PC-9 (cell line): ENCODE measurements around the gene ENO2. TPM values are rescaled to one million over a fixed set of nuclear protein-coding genes. Genes with fewer than 3 reads are reported as not detected.

Experiments used
- BruUV-seq: library from RNA; stranded (reverse); fragments of 400-500 nt; replicated peaks from 2 replicates; lab custom pipeline; 2021; lab: Mats Ljungman, UMichigan
- CTCF ChIA-PET: fragments of 300-600 bp; sonication (Branson Sonifier 250); formaldehyde crosslinking; loops from one replicate; lab custom pipeline; 2022; ENCODE audit warnings: antibody characterized with exemption; lab: Charles Lee
- POLR2A ChIA-PET: fragments of 300-600 bp; sonication (Branson Sonifier 250); formaldehyde crosslinking; loops from one replicate; lab custom pipeline; 2022; ENCODE audit warnings: antibody characterized with exemption; ENCODE audit not compliant: unreplicated experiment; lab: Charles Lee
- DNase-seq, 2 experiments: peaks; one replicate each; pipeline versions ENCODE4 v3.0.0 to v3.0.0-alpha.2; 2015 to 2022; ENCODE audit warnings: mixed read lengths in 1 of 2
- H2AFZ ChIP-seq: fragments of 200-600 bp; sonication (generic); 2 replicates; pipeline ENCODE4 v1.8.1; 2017; ENCODE audit warnings: antibody characterized with exemption
- H3F3A ChIP-seq: fragments of 200-600 bp; sonication (generic); 2 replicates; pipeline ENCODE4 v1.8.1; 2017; ENCODE audit warnings: antibody characterized with exemption, mild to moderate bottlenecking, low read depth; ENCODE audit not compliant: insufficient read depth
- H3K27ac ChIP-seq: fragments of 200-600 bp; sonication (generic); 2 replicates; pipeline ENCODE4 v1.6.1; 2016; ENCODE audit warnings: mixed run types
- H3K27me3 ChIP-seq: fragments of 200-600 bp; sonication (generic); 2 replicates; pipeline ENCODE4 v1.6.1; 2016; ENCODE audit warnings: low read depth, mixed run types; ENCODE audit not compliant: insufficient read depth
- H3K36me3 ChIP-seq: fragments of 200-600 bp; sonication (generic); 2 replicates; pipeline ENCODE4 v1.6.1; 2016; ENCODE audit warnings: low read depth, mixed run types
- H3K4me1 ChIP-seq: fragments of 200-600 bp; sonication (generic); replicated peaks from 2 replicates; pipeline ENCODE4 v1.6.1; 2016; ENCODE audit warnings: mixed run types; ENCODE audit not compliant: insufficient read depth
- H3K4me2 ChIP-seq: fragments of 200-600 bp; sonication (generic); 2 replicates; pipeline ENCODE4 v1.6.1; 2017; ENCODE audit warnings: mixed run types
- H3K4me3 ChIP-seq: fragments of 200-600 bp; sonication (generic); 2 replicates; pipeline ENCODE4 v1.6.1; 2016; ENCODE audit warnings: mixed run types
- H3K79me2 ChIP-seq: fragments of 200-600 bp; sonication (generic); 2 replicates; pipeline ENCODE4 v1.6.1; 2017; ENCODE audit warnings: low read depth, mixed run types
- H3K9me2 ChIP-seq: fragments of 200-600 bp; sonication (generic); 2 replicates; pipeline ENCODE4 v1.8.1; 2017; ENCODE audit warnings: mild to moderate bottlenecking; ENCODE audit not compliant: insufficient read depth
- H3K9me3 ChIP-seq: fragments of 200-600 bp; sonication (generic); 2 replicates; pipeline ENCODE4 v1.8.1; 2016; ENCODE audit warnings: low read depth; ENCODE audit not compliant: insufficient read depth
- H4K20me1 ChIP-seq: fragments of 200-600 bp; sonication (generic); 2 replicates; pipeline ENCODE4 v1.8.1; 2017; ENCODE audit not compliant: insufficient read depth
- CTCF ChIP-seq: fragments of 200-600 bp; sonication (generic); conservative IDR thresholded peaks from 2 replicates; pipeline ENCODE4 v1.6.1; 2017; ENCODE audit warnings: mixed run types, antibody characterized with exemption, mild to moderate bottlenecking, moderate library complexity
- EZH2 ChIP-seq: fragments of 200-600 bp; sonication (generic); IDR thresholded peaks from 2 replicates; pipeline ENCODE4 v1.8.0; 2017; ENCODE audit warnings: antibody characterized with exemption, low read depth
- intact Hi-C: fragments of 100-400 bp; cut with micrococcal nuclease; formaldehyde crosslinking; loops from one replicate; pipeline ENCODE4 v1.10.0; 2022; ENCODE audit not compliant: unreplicated experiment
- total RNA-seq: library from RNA; stranded (reverse); gene quantifications from 2 replicates; pipeline ENCODE4 v1.2.3, GENCODE V29; 2021

ENO2 gene
- total RNA-seq, 1 experiment from 2014 or later: 38.8 TPM

- Histone ChIP-seq H3K4me3 (peak within 1 kb of the TSS; percentile 85), H3K9me2 (no peaks in the 10 kb centered on the region), H3K9me3 (no peaks in the 10 kb centered on the region), H3K36me3 (no peaks in the 10 kb centered on the region), H3K27ac (peak within 1 kb of the TSS; percentile 75), H3K27me3 (no peaks in the 10 kb centered on the region), H4K20me1 (peaks cover 16% of the 10 kb centered on the region; the same call in 1 of the 2 replicates), H3F3A (peaks cover 42% of the 10 kb centered on the region), H3K79me2 (peaks cover 54% of the 10 kb centered on the region), H2AFZ (peak within 1 kb of the TSS; percentile 92), H3K4me1 (peaks cover 53% of the 10 kb centered on the region), H3K4me2 (peak within 1 kb of the TSS; percentile 95)
- POLR2A ChIA-PET: interaction anchor here (0.6 kb wide), 1 partner anchor 42 kb away, joined by 3 read pairs; no protein-coding TSS in a partner anchor
- peak in 1 of 2 experiments; percentile 66 for DNase-seq
- intact Hi-C loops: loop anchor here (5.0 kb wide), 1 partner anchor 260 kb away; the partner anchor contains the start of gene PEX5
- TF ChIP-seq EZH2 (no peak), CTCF (no peak)
- CTCF ChIA-PET: interaction anchor here (1.0 kb wide), 2 partner anchors 10 to 58 kb away, joined by 3 to 5 read pairs; no protein-coding TSS in a partner anchor
- no TSS peak for BruUV-seq
These were observed 13.1 kb downstream of the ENO2 start, which contains the start of gene ATN1 for GRCh38 chr12:6927379-6928021. ATN1 (plus strand) TSS chr12:6927959; CDS start chr12:6934002, 6,043 bp downstream.

GRCh38 chr12:6928022-6928702 is 13.8 kb downstream of the ENO2 start:
- Histone ChIP-seq H3K36me3 (peaks cover 4% of the 10 kb centered on the region; the same call in 1 of the 2 replicates), H2AFZ (peak overlapping the region; percentile 84), H3F3A (peaks cover 48% of the 10 kb centered on the region), H3K4me2 (peak overlapping the region; percentile 95), H3K4me3 (peak overlapping the region; percentile 82), H3K27ac (no peak overlapping the region), H3K4me1 (peaks cover 53% of the 10 kb centered on the region), H3K9me2 (no peaks in the 10 kb centered on the region), H3K9me3 (no peaks in the 10 kb centered on the region), H4K20me1 (peaks cover 23% of the 10 kb centered on the region; the same call in 1 of the 2 replicates), H3K27me3 (no peaks in the 10 kb centered on the region), H3K79me2 (peaks cover 60% of the 10 kb centered on the region)
- ChIA-PET POLR2A (interaction anchor here (0.7 kb wide), 1 partner anchor 165 kb away, joined by 3 read pairs; no protein-coding TSS in a partner anchor), CTCF (no interaction called here)
- DNase-seq: no peak
- no TSS peak for BruUV-seq
- intact Hi-C loops: loop anchor here (5.0 kb wide), 1 partner anchor 259 kb away; the partner anchor contains the start of gene PEX5
- TF ChIP-seq CTCF (no peak), EZH2 (no peak)

- peaks cover 11% of the 10 kb centered on the region for H3K36me3 ChIP-seq
- no peaks in the 10 kb centered on the region for H3K9me3 ChIP-seq
- ChIA-PET POLR2A (interaction anchor here (0.7 kb wide), 1 partner anchor 164 kb away, joined by 3 read pairs; no protein-coding TSS in a partner anchor), CTCF (interaction anchor here (0.5 kb wide), 2 partner anchors 20 to 180 kb away, joined by 3 to 7 read pairs; partner anchors contain the start of gene C1RL)
- peak overlapping the region; percentile 84 for H2AFZ ChIP-seq
- no peak for DNase-seq
- H4K20me1 ChIP-seq: peaks cover 28% of the 10 kb centered on the region; the same call in 1 of the 2 replicates
- no peaks in the 10 kb centered on the region for H3K9me2 ChIP-seq
- H3K4me1 ChIP-seq: peaks cover 53% of the 10 kb centered on the region
- H3K27me3 ChIP-seq: no peaks in the 10 kb centered on the region
- peaks cover 67% of the 10 kb centered on the region for H3K79me2 ChIP-seq
- intact Hi-C loops: loop anchor here (5.0 kb wide), 1 partner anchor 258 kb away; the partner anchor contains the start of gene PEX5
- TF ChIP-seq EZH2 (no peak), CTCF (no peak)
- H3K4me3 ChIP-seq: peak overlapping the region; percentile 82
- H3K4me2 ChIP-seq: peak overlapping the region; percentile 95
- peaks cover 55% of the 10 kb centered on the region for H3F3A ChIP-seq
- BruUV-seq: no TSS peak
- no peak overlapping the region for H3K27ac ChIP-seq
These were observed 14.5 kb downstream of the ENO2 start for GRCh38 chr12:6928703-6929407.
